ENCODE data around the gene PAQR9. TPM values are rescaled to one million over a fixed set of nuclear protein-coding genes. Genes with fewer than 3 reads are reported as not detected.

The PAQR9 gene
- total and polyA plus RNA-seq, 2 donors from 2014 or later = 0.09 TPM; not detected in 1

DNA sequence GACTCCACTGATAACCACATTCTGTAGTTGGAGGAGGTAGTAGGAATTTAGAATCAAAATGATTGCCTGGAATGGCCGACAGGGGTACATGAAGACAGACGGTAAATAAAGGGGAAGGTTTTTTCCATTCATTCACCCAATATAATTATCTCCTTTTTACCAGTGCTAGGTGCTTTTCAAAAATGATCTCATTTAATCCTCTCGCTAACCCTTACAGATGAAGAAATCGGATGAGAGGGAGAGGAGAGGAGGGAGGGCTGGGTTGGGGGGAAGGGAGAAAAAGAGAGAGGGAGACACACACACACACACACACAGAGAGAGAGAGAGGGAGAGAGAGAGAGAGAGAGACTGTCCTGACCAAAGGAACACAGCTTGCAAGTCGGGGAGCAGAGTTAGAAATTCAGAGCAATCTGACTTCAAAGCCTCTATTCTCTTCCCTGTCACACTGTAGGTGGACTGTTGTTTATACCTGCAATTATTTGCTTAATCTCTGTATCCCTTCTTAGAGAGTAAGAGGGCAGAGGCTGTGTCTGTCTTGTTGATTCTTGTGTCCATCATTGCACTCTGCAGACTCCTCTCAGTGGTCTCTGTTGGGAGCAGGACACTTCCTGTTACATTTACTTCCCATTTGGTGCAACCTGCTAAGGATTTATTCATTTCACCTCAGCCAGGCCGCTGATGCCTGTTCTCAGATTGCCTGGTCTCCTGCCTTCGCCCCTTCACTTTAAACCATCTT is 18.7 kb upstream of the PAQR9 start:
- no peak overlapping the region for H3K4me3 ChIP-seq (ENCODE audit: low read length in 3 of 3)
- H3K4me1 ChIP-seq (ENCODE audit: control insufficient read depth in 2 of 3, insufficient read depth in 2 of 3, low read depth in 1 of 3, low read length in 3 of 3) = no peaks in the 10 kb centered on the region
- intact Hi-C loops (cut with DNase I) = no loop called here
- no peaks in the 10 kb centered on the region for H3K9me3 ChIP-seq (ENCODE audit: control insufficient read depth in 2 of 3, insufficient read depth in 1 of 3, low read length in 3 of 3)
- TF ChIP-seq, protein P1, sequence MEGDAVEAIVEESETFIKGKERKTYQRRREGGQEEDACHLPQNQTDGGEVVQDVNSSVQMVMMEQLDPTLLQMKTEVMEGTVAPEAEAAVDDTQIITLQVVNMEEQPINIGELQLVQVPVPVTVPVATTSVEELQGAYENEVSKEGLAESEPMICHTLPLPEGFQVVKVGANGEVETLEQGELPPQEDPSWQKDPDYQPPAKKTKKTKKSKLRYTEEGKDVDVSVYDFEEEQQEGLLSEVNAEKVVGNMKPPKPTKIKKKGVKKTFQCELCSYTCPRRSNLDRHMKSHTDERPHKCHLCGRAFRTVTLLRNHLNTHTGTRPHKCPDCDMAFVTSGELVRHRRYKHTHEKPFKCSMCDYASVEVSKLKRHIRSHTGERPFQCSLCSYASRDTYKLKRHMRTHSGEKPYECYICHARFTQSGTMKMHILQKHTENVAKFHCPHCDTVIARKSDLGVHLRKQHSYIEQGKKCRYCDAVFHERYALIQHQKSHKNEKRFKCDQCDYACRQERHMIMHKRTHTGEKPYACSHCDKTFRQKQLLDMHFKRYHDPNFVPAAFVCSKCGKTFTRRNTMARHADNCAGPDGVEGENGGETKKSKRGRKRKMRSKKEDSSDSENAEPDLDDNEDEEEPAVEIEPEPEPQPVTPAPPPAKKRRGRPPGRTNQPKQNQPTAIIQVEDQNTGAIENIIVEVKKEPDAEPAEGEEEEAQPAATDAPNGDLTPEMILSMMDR (IDR thresholded peaks at IDR 0.05; ENCODE audit: borderline replicate concordance, extremely low read depth, insufficient read depth) = no peak
- FAIRE-seq = no peak
- no peak for DNase-seq
- H3K27me3 ChIP-seq (ENCODE audit: control insufficient read depth, insufficient read depth, low read length) = no peaks in the 10 kb centered on the region
- H3K9ac ChIP-seq (ENCODE audit: low read length in 3 of 3) = no peak overlapping the region
- H3K27ac ChIP-seq (ENCODE audit: low read depth in 2 of 2, low read length in 2 of 2) = no peak overlapping the region
- no peaks in the 10 kb centered on the region for H3K36me3 ChIP-seq (ENCODE audit: control insufficient read depth in 2 of 3, insufficient read depth in 3 of 3, low read length in 3 of 3)

- no peak for DNase-seq
- no peaks in the 10 kb centered on the region for H3K4me1 ChIP-seq (ENCODE audit: control insufficient read depth in 2 of 3, insufficient read depth in 2 of 3, low read depth in 1 of 3, low read length in 3 of 3)
- intact Hi-C loops (cut with DNase I) = no loop called here
- no peaks in the 10 kb centered on the region for H3K36me3 ChIP-seq (ENCODE audit: control insufficient read depth in 2 of 3, insufficient read depth in 3 of 3, low read length in 3 of 3)
- TF ChIP-seq, protein P1 (IDR thresholded peaks at IDR 0.05; ENCODE audit: borderline replicate concordance, extremely low read depth, insufficient read depth) = no peak
- H3K9ac ChIP-seq (ENCODE audit: low read length in 3 of 3) = no peak overlapping the region
- H3K4me3 ChIP-seq (ENCODE audit: low read length in 3 of 3) = no peak overlapping the region
- no peak for FAIRE-seq
- no peak overlapping the region for H3K27ac ChIP-seq (ENCODE audit: low read depth in 2 of 2, low read length in 2 of 2)
- H3K27me3 ChIP-seq (ENCODE audit: control insufficient read depth, insufficient read depth, low read length) = no peaks in the 10 kb centered on the region
- no peaks in the 10 kb centered on the region for H3K9me3 ChIP-seq (ENCODE audit: control insufficient read depth in 2 of 3, insufficient read depth in 1 of 3, low read length in 3 of 3)
These were observed 17.6 kb upstream of the PAQR9 start for GRCh38 chr3:142981108-142981507.

- H3K9ac ChIP-seq (ENCODE audit: low read length in 3 of 3) = no peak overlapping the region
- no peak overlapping the region for H3K27ac ChIP-seq (ENCODE audit: low read depth in 2 of 2, low read length in 2 of 2)
- FAIRE-seq = no peak
- no peaks in the 10 kb centered on the region for H3K36me3 ChIP-seq (ENCODE audit: control insufficient read depth in 2 of 3, insufficient read depth in 3 of 3, low read length in 3 of 3)
- no peak overlapping the region for H3K4me3 ChIP-seq (ENCODE audit: low read length in 3 of 3)
- no peaks in the 10 kb centered on the region for H3K4me1 ChIP-seq (ENCODE audit: control insufficient read depth in 2 of 3, insufficient read depth in 2 of 3, low read depth in 1 of 3, low read length in 3 of 3)
- TF ChIP-seq, protein P1 (IDR thresholded peaks at IDR 0.05; ENCODE audit: borderline replicate concordance, extremely low read depth, insufficient read depth) = no peak
- intact Hi-C loops (cut with DNase I) = no loop called here
- H3K9me3 ChIP-seq (ENCODE audit: control insufficient read depth in 2 of 3, insufficient read depth in 1 of 3, low read length in 3 of 3) = no peaks in the 10 kb centered on the region
- no peaks in the 10 kb centered on the region for H3K27me3 ChIP-seq (ENCODE audit: control insufficient read depth, insufficient read depth, low read length)
- no peak for DNase-seq
These were observed 13.9 kb upstream of the PAQR9 start for GRCh38 chr3:142977399-142977728.

All from kidney (tissue), 14 donors.